ENCODE measurements around the gene HYKK.
A peak's percentile ranks its signal among the peaks of the same experiment; 100 is the strongest.
"Not testable (repeated sequence)": the region's sequence is repeated elsewhere in the genome, so short reads cannot be mapped to it uniquely, and the experiment has no call there.

Gene HYKK

DNA sequence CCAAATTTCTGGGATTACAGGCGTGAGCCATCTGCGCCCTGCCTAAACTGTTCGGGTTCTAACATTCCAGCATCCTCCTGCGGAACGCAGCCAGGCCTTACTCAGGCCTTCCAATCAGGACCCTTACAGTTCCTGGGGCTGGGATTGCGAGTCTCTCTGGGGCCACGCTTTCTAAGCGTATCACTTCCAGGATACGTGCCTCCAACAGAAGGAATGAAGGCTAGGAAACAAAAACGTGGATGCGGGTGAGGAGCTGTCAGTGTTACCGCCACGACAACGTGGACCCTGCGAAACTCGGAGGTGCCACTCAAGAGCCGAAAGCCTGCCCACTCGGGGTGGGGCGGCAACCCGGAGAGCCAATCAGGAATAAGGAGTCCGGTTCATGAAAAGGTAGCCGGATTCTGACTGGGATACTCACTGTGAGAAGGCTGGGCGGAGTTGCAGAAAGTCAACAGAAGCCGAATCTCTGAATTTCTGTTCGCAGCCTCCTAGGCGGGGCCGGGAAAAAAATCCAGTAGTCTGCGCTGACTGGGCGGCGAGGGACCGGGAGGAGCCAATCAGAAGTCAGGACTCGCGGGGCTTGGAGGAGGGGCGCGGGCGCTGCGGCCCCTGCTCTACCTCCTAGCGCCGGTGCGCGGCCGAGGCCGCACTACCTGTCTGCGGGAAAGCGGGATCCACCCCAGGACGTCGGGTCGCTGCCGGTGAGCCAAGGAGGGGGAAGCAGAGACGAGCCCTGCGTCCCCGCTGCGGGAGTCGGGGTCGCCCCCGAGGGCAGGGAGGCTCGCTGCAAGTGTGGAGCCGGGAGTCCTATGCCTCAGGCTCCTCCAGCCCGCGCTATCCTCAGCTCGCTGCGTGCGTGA is at the start of gene HYKK:
Gene HYKK, plus strand, starts transcription at position 607 of the 860 bp plus-strand sequence. CDS start 5,512 bp downstream, outside the sequence.
- peak; percentile 95 for DNase-seq

DNA sequence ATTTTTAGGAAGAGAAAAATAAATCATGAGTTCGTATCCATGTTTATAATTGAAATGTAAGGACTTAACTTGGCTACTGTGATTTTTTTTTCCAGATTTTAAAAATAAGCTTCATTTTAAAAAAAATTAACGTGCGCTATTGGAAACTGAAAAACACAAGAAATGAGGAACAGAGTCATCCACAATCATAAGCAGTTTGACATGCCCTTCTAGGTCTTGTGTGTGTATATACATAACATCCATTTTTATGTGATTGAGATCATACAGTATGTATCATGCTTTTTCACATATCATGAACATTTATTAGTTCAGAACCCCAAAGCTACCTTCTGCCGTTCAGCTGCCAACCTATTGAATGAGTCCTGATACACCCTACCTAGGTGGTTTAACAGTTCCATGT is 46.6 kb upstream of the HYKK start:
- DNase-seq = no peak

DNA sequence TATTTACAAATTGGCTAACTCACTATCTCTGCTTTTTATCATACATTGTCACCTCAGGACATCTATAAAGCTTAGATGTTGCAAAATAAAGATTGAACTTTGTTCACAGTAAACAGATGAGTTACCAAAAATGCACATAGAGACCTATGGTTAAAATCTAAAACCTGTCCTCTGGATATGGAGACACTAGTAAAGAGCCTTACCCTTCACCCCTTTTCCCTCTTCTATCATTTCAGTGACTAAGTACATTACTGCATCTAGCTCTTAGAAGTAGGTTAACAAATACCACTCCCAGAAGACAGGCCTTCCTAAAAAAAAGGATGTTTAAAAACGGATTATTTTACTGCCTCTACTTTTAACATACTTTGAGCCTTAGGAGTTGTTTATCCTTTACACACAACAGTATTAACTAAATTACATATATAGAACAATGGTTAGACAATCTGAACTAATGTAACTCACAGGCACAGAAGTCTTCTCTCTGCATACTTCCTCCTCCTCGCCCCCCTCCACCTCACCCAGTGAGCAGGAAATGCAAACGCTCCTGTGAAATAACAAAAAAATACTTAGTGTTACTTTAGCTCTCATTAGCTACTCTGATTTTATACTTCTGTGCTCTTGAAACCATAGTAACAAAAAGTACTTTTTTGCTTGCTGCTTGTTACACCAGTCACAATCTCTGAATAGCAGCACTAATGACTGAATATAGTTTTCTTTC is 46.0 kb upstream of the HYKK start:
- DNase-seq = no peak

- no peak for DNase-seq
Measured at GRCh38 chr15:78469031-78469430, 38.3 kb upstream of the HYKK start.

- no peak for DNase-seq
Measured at GRCh38 chr15:78477295-78477694, 30.1 kb upstream of the HYKK start.

DNA sequence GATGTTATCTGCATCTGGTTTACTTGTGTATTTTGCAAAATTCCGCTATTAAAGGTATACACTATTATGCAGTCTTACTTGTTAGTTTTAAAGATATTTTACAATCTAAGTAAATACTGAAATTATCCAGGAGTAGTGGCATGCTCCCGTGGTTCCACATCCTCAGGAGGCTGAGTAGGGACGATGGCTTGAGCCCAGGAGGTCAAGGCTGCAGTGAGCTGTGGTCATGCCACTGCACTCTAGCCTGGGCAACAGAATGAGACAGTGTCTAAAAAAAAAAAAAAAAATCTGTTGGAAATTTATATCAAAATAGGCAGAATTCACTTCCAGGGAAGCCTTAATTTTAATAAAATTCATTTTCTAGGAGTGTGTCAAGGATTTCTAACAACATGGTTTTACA is 27.7 kb upstream of the HYKK start:
- DNase-seq = no peak

DNA sequence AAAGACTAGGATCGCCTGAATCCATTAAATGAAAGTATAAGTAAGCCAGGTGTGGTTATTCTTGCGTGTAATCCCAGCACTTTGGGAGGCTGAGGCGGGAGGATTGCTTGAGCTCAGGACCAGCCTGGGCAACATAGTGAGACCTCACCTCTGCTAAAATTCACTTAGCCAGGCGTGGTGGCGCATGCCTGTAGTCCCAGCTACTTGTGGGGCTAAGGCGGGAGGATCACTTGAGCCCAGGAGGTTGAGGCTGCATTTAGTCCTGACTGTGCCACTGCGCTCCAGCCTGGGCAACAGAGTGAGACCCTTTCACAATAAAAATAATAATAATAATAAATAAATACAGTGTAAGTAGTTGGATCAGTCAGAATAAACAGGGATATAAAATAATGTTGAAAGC is 25.5 kb upstream of the HYKK start:
- no peak for DNase-seq

DNA sequence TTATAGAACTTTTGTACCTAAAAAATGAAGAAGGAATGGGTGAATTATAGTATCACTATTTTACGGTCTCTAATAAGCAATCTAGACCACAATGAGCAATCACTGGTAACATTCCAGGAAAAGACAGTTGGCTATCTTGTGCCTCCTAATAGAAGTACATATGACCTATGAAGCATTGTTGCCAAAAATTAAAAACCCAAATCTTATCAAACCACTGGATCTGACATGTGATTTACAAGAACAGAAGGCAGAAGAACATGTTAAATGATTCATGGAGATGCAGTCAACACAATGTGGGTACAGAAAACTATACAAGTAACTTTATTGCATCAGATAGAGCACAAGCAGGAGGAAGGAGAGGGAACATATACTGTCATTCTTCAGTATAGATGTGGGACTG is 14.5 kb upstream of the HYKK start:
- no peak for DNase-seq

DNA sequence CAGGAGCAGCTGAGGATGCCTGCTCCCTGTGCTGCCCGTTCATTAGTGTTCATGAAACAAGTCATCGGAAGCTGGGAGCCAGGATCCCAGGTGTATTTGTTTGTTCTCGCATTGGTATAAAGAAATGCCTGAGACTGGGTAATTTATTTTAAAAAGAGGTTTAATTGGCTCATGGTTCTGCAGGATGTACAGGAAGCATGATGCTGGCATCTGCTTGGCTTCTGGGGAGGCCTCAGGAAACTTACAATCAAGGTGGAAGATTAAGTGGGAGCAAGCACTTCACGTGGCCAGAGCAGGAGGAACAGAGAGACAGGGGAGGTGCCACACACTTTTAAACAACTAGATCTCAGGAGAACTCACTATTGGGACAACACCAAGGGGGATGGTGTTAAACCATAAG is 5.5 kb upstream of the HYKK start:
- DNase-seq = no peak

DNA sequence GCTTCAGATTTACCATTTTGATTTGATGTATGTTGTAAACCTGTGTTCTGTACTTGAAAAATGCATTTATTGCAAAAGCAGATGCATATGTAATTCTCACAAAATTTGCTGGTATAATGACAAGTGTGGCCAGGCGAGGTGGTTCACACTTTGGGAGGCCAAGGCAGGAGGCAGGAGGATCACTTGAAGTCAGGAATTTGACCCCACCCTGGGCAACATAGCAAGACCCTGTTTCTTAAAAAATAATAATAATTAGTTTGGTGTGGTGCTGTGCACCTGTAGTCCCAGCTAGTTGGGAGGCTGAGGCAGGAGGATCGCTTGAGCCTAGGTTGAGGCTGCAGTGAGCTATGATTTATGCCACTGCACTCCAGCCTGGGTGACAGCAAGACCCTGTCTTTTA is 4.7 kb upstream of the HYKK start:
- DNase-seq = no peak

DNA sequence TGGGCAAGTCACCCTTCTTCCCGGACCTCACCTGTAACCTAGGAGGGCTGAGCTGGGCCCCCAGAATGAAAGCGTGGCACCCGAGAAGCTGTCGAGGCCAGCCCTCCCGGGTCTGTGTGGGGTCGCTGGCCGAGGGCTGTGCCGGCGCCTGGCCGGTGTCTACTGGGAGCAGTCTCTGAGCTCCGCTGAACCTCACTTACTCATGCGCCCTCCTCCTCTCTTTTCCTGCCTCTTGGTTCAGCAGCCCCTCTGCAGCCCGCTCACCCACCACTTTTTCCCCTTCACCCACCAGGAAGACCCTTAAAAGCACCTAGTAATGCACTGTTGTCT is 419 bp downstream of the HYKK start:
- DNase-seq = no peak

DNA sequence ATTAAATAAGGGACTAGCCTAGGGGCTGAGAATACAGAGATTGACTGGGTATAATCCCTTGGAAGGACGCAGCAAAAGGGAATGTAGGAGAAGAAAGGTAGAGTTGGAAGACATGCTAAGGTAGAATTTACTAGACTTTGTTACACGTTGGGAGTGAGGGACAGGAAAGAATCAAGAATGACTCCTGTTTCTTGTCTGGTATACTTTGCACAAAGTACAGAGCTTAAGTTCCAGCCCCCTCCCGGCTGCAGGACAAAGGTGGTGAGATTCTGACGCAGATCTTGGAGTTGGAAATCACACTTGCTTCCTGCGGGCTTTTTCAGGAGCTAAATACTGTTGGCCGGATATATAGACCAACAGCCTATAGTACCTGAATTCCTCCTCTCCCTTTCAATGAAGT is 895 bp downstream of the HYKK start:
- DNase-seq = no peak

DNA sequence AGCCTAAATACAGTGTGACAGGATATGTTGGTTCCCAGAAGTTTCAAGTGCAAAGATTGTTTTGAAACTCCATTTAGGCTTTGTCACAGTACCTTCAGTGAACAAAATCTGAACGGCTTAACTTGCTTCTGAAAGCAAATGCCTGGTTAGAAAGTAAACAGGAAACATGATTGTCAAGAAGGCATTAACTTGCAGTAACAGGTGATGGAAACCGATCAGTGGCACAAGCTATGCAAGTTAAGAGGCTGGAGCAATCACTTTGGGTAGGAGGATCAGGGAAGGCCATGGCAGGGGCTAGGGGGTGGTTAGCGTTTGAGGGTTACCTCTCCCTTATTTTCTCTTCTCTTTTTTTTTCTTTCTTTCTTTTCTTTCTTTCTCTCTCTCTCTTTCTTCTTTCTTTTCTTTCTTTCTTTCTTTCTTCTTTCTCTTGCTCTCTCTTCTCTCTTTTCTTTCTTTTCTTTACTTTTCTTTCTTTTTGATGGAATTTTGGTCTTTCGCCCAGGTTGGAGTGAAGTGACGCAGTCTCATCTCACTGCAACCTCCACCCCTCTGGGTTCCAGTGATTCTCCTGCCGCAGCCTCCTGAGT is 2.4 kb downstream of the HYKK start:
- no peak for DNase-seq

- not testable (repeated sequence) for DNase-seq
Measured at GRCh38 chr15:78520035-78520434, 12.7 kb downstream of the HYKK start.

DNA sequence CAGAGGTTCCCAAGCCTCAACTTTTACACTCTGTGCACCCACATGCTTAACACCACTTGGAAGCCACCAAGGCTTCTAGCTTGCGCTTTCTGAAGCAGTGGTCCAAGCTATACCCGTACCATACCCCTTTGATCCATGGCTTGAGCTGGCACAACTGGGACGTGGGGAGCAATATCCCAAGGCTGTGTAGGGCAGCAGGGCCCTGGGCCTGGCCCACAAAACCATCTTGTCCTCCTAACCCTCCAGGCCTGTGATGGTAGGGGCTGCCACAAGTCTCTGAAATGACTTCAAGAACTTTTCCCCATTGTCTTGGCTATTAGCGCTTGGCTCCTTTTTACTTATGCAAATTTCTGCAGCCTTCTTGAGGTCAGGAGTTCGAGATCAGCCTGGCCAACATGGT is 16.9 kb downstream of the HYKK start:
- no peak for DNase-seq

DNA sequence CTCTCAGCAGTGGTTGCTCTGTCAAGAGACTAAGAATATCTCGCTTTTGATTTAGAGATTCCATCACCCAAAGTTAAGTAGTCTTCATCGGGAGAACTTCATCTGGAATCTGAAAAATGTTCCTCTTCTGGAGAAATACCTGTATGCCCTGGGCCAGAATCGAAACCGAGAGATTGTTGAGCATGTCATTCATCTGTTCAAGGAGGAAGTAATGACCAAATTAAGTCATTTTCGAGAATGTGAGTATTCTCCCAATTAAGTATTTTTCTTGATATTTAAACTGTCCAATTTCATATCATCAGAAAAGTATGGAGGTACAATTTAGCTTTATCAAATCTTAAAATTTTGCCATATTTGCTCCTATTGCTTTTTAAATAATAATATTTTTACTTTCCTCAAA is 19.9 kb downstream of the HYKK start:
- DNase-seq = no peak

- DNase-seq = no peak
Measured at GRCh38 chr15:78533331-78533730, 26.0 kb downstream of the HYKK start.

DNA sequence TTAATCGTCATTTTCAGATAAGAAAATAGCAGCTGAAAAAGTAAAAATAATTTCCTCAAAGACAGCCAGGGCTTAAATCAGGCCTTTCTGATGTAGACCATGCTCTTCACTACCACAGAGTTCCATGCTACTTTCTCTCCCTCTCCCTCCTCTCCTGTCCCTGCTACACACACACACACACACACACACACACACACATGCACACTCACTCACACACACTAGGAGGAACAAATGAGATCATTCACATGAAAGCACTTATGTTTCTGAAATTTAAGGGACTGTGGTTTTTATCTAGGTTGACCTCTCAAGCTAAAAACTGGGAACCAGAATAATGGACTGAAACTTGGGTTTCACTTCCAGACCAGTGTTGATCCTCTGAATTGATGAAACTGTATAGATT is 28.8 kb downstream of the HYKK start:
- no peak for DNase-seq

- DNase-seq = no peak
Measured at GRCh38 chr15:78537266-78537905, 30.0 kb downstream of the HYKK start.

GRCh38 chr15:78538358-78538757 is 31.0 kb downstream of the HYKK start:
- DNase-seq = no peak

- DNase-seq = not testable (repeated sequence)
Measured at GRCh38 chr15:78539464-78540140, 32.2 kb downstream of the HYKK start.

DNA sequence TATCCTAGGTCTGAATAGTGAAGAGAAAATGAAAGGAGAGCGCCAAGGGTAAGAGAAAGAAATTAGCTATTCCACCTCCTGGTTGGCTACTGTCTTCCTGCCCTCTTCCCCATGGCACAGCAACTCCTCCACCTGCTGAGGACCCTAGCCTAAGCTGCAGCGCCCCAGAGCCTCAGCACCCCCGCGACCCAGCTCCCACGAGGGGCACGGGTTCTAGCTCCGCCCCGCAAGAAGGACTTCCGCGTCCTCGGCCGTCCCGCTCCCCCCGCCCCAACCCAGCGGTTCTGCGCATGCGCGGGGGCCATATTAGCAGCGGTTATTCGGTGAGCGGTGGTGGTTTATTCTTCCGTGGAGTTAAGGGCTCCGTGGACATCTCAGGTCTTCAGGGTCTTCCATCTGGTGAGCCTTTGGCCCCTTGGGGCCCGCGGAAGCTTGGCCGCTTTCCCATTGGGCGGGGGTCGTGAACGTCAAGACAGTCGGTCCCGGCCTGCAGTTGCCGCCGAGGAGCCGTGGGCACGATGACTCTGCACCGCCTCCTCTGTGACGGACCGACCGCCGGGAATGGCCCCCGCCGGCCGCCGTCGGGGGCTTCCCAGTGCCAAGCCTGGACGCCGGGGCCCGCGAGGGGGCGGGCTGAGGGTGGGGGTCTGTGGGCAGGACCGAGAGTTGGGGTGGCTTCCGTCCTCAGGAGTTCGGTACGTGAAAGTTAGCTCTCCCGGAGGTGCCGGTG is 32.9 kb downstream of the HYKK start, which contains the start of gene PSMA4:
Gene PSMA4, plus strand, starts transcription at position 304 of the 730 bp plus-strand sequence. CDS start 1,484 bp downstream, outside the sequence.
- DNase-seq = peak; percentile 65

Measured in NCI-H1694 treated with DMSO at 0.1 percent for 48 hours (cell line).